WTC11 (cell line): ENCODE measurements around the gene TEKT1. TPM values are rescaled to one million over a fixed set of nuclear protein-coding genes. Genes with fewer than 3 reads are reported as not detected.
A peak's percentile ranks its signal among the peaks of the same experiment; 100 is the strongest.
"Not testable (repeated sequence)": the region's sequence is repeated elsewhere in the genome, so short reads cannot be mapped to it uniquely, and the experiment has no call there.

Experiments used
- ATAC-seq: fragments of 200-7000 bp; cut with Tn5 transposase; 2 replicates; pipeline ENCODE4 v1.10.0; 2021; ENCODE audit warnings: mild to moderate bottlenecking, moderate library complexity
- Bru-seq: library from RNA; stranded (reverse); fragments of 400-500 nt; gene quantifications from one replicate; lab custom pipeline; 2021; lab: Mats Ljungman, UMichigan
- CTCF ChIA-PET: fragments of 300-600 bp; sonication (Branson Sonifier 250); formaldehyde crosslinking; loops from one replicate; lab custom pipeline; 2021; ENCODE audit warnings: antibody characterized with exemption; lab: Charles Lee
- POLR2A ChIA-PET: fragments of 350-600 bp; sonication (Branson Sonifier 250); formaldehyde crosslinking; loops from one replicate; lab custom pipeline; 2021; ENCODE audit warnings: antibody characterized with exemption; lab: Charles Lee
- DNase-seq: peaks from one replicate; pipeline ENCODE4 v3.0.0; 2021; ENCODE audit warnings: low spot score
- H3K27ac Mint-ChIP-seq: 2 replicates; pipeline ENCODE4 v1.8.0; 2021; ENCODE audit warnings: mixed read lengths
- H3K27me3 Mint-ChIP-seq: 2 replicates; pipeline ENCODE4 v1.8.0; 2021; ENCODE audit warnings: low read depth, mild to moderate bottlenecking, moderate library complexity, mixed read lengths
- H3K36me3 Mint-ChIP-seq: 2 replicates; pipeline ENCODE4 v1.8.0; 2021; ENCODE audit warnings: mixed read lengths
- H3K4me1 Mint-ChIP-seq: 2 replicates; pipeline ENCODE4 v1.8.0; 2022; ENCODE audit warnings: mixed read lengths
- H3K4me3 Mint-ChIP-seq: 2 replicates; pipeline ENCODE4 v1.8.0; 2021; ENCODE audit warnings: mild to moderate bottlenecking, moderate library complexity, mixed read lengths
- H3K9me3 Mint-ChIP-seq: 2 replicates; pipeline ENCODE4 v1.8.0; 2021; ENCODE audit warnings: mixed read lengths
- ATF6 ChIP-seq: sonication (generic); formaldehyde crosslinking; IDR thresholded peaks from 2 replicates; pipeline ENCODE4 v1.8.1; 2023; ENCODE audit warnings: mild to moderate bottlenecking, missing genetic modification reagents
- ELF4 ChIP-seq: sonication (generic); formaldehyde crosslinking; IDR thresholded peaks from 2 replicates; pipeline ENCODE4 v1.8.1; 2022; ENCODE audit warnings: low read depth, mild to moderate bottlenecking, moderate library complexity, missing genetic modification reagents
- EMX1 ChIP-seq: fragments of 250-450 bp; sonication (Bioruptor Pico); IDR thresholded peaks from 2 replicates; pipeline ENCODE4 v1.8.0; 2021; ENCODE audit warnings: mild to moderate bottlenecking
- FOXK1 ChIP-seq: sonication (generic); formaldehyde crosslinking; IDR thresholded peaks from 2 replicates; pipeline ENCODE4 v1.8.0; 2022; ENCODE audit warnings: mild to moderate bottlenecking, moderate library complexity, missing genetic modification reagents
- GABPB1 ChIP-seq: sonication (generic); formaldehyde crosslinking; IDR thresholded peaks from 2 replicates; pipeline ENCODE4 v1.8.1; 2023; ENCODE audit warnings: mild to moderate bottlenecking, missing genetic modification reagents
- MXD4 ChIP-seq: fragments of 250-450 bp; sonication (Bioruptor Pico); IDR thresholded peaks from 2 replicates; pipeline ENCODE4 v1.8.0; 2021; ENCODE audit warnings: mild to moderate bottlenecking, moderate library complexity, borderline replicate concordance
- SMAD4 ChIP-seq: sonication (generic); formaldehyde crosslinking; IDR thresholded peaks from 2 replicates; pipeline ENCODE4 v1.8.0; 2022; ENCODE audit warnings: mild to moderate bottlenecking, missing genetic modification reagents
- TP53 ChIP-seq: sonication (generic); formaldehyde crosslinking; IDR thresholded peaks from 2 replicates; pipeline ENCODE4 v1.8.1; 2023; ENCODE audit warnings: mild to moderate bottlenecking, missing genetic modification reagents
- ZNF138 ChIP-seq: sonication (generic); formaldehyde crosslinking; conservative IDR thresholded peaks from 2 replicates; pipeline ENCODE4 v1.8.1; 2022; ENCODE audit warnings: mild to moderate bottlenecking, moderate library complexity, missing genetic modification reagents
- ZNF416 ChIP-seq: fragments of 250-450 bp; sonication (Bioruptor Pico); IDR thresholded peaks from 2 replicates; pipeline ENCODE4 v1.9.0; 2021; ENCODE audit warnings: mild to moderate bottlenecking, inconsistent platforms
- ZNF671 ChIP-seq: fragments of 250-450 bp; sonication (Bioruptor Pico); IDR thresholded peaks from 2 replicates; pipeline ENCODE4 v1.8.0; 2021; ENCODE audit warnings: mild to moderate bottlenecking
- long read RNA-seq, 3 experiments: library from RNA in 1 of 3; library from capped mRNA in 1 of 3; library from polyadenylated mRNA in 1 of 3; unstranded in 2 of 3; stranded (forward) in 1 of 3; transcript quantifications; one replicate each; pipeline ENCODE4 v2.0.0, GENCODE V29; 2021
- total RNA-seq: library from RNA; stranded (reverse); gene quantifications from 3 replicates; pipeline ENCODE4 v1.2.3, GENCODE V29; 2021
- TF ChIP-seq, protein P1 (sequence below): sonication (generic); formaldehyde crosslinking; IDR thresholded peaks from 2 replicates; pipeline ENCODE4 v1.8.0; 2022; ENCODE audit warnings: mild to moderate bottlenecking, missing genetic modification reagents
- TF ChIP-seq, protein P2 (sequence below): fragments of 250-450 bp; sonication (Bioruptor Pico); IDR thresholded peaks from 2 replicates; pipeline ENCODE4 v1.9.0; 2021; ENCODE audit warnings: mild to moderate bottlenecking, borderline replicate concordance
- TF ChIP-seq, protein P3 (sequence below): fragments of 250-450 bp; sonication (Bioruptor Pico); conservative IDR thresholded peaks from 2 replicates; pipeline ENCODE4 v1.9.0; 2021; ENCODE audit warnings: mild to moderate bottlenecking

The TEKT1 gene
- 0.37 TPM in 1 of 3 replicates, not detected in the others for total RNA-seq
- not detected for Bru-seq, nascent RNA
- long read RNA-seq, experiment 1 = 0 reads
- long read RNA-seq, experiment 2 = 0 reads
- long read RNA-seq, experiment 3 = 0 reads

DNA sequence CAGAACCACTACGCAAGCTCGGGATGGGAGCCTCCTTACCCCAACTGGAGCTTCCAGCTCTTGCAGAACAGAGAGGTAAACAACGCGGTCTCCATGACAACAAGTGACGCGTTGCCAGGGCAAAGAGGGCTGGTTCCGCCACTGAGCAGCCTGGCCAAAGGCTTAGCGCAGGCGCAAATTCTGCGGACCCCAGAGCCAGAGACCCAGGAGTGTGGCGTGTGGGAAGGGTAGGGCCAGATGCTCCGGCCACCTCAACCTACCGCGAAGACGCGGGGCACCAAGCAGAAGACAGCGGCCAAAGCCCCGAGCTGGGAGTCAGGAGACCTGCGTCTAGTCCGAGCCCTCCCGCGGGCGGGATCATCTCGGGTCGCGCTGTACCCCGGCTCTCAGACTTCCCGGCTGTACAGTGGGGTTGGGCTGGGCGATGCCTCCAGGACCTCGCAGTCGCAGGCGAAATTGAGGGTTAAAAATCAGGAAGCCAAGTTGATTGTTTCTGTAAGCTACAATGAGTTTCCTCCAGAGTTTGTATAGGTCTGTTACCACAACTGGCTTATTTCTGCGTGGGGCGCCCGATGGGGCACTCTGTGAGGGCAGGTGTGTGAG lies at the start of gene TEKT1:
TSS of gene TEKT1 (minus strand) at position 69 of the 603 bp plus-strand sequence. CDS start 1,353 bp downstream, outside the sequence.
- CTCF ChIA-PET = interaction anchor here (0.6 to 1.9 kb wide), 6 partner anchors 11 to 165 kb away, joined by 3 to 6 read pairs (median 4); partner anchors contain the start of gene SLC13A5
- peak; percentile 92 for TF ChIP-seq FOXK1 (CRISPR knock-in tag)
- TF ChIP-seq, protein P1, sequence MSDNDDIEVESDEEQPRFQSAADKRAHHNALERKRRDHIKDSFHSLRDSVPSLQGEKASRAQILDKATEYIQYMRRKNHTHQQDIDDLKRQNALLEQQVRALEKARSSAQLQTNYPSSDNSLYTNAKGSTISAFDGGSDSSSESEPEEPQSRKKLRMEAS = peak; percentile 36; the same call in 1 of the 2 replicates
- no peak for TF ChIP-seq MXD4 (CRISPR knock-in tag)
- Mint-ChIP-seq H3K4me3 (peak within 1 kb of the TSS; percentile 78), H3K9me3 (no peaks in the 10 kb centered on the region), H3K27me3 (peaks cover 55% of the 10 kb centered on the region), H3K36me3 (no peaks in the 10 kb centered on the region), H3K27ac (no peak within 1 kb of the TSS), H3K4me1 (peaks cover 4% of the 10 kb centered on the region)
- peak; percentile 98 for ATAC-seq
- DNase-seq = peak; percentile 96
- POLR2A ChIA-PET = no interaction called here

DNA sequence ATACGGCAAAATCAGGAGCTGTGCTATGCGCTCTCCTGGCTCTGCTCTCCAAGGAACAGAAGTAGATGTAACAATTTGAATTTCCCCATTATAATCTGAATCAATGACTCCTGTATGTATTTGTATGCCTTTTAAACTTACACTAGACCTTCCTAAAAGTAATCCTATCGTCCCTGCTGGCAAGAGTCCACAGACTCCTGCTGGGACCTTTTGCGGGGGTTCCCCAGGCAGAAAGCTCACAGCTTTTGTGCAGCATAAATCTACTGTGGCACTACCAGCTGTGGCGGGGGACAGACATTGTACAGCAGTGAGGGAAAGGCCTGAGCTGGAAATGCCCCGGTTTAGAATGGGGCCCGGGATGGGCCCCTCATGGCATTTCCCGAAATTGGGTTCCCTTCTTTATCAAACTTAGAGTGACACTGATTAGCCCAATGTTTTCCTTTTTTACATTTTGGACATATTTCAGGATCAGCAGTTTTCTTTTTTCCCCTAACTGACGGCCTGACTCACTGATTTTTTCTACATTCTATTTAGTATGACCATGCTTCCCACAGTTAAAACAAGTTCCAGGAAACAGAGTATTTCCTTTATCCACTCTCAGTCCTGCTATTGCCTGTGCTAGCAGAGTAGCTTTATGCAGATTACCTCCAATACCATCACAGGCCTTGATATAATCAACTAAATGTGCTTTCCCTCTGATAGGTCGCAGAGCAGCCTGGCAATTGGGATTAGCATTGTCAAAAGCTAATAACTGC lies 47.9 kb upstream of the TEKT1 start:
- POLR2A ChIA-PET, DNase-seq, H3K27me3 Mint-ChIP-seq, H3K27ac Mint-ChIP-seq, ATAC-seq, H3K4me1 Mint-ChIP-seq, H3K4me3 Mint-ChIP-seq: not testable (repeated sequence)
- Mint-ChIP-seq H3K9me3 (peaks cover 31% of the 10 kb centered on the region), H3K36me3 (peaks cover 21% of the 10 kb centered on the region)
- CTCF ChIA-PET = interaction anchor here (1.6 kb wide), 1 partner anchor 32 kb away, joined by 5 read pairs; no protein-coding TSS in a partner anchor

- H3K4me1 Mint-ChIP-seq, POLR2A ChIA-PET, H3K4me3 Mint-ChIP-seq, H3K27ac Mint-ChIP-seq, H3K27me3 Mint-ChIP-seq, ATAC-seq, H3K36me3 Mint-ChIP-seq, DNase-seq, H3K9me3 Mint-ChIP-seq: not testable (repeated sequence)
- CTCF ChIA-PET = interaction anchor here (1.2 kb wide), 1 partner anchor 32 kb away, joined by 3 read pairs; no protein-coding TSS in a partner anchor
Observed at GRCh38 chr17:6875276-6875675, 43.7 kb upstream of the TEKT1 start.

GRCh38 chr17:6872936-6873335 lies 41.4 kb upstream of the TEKT1 start:
- TF ChIP-seq ZNF138 (CRISPR knock-in tag) = no peak
- TF ChIP-seq SMAD4 (CRISPR knock-in tag) = no peak
- Mint-ChIP-seq H3K36me3 (peaks cover 8% of the 10 kb centered on the region; the same call in 1 of the 2 replicates), H3K4me1 (no peaks in the 10 kb centered on the region), H3K27ac (no peak overlapping the region), H3K9me3 (0 out of 2 replicates have a peak, but pooled peaks cover 10% of the 10 kb centered on the region), H3K27me3 (no peaks in the 10 kb centered on the region; the same call in 1 of the 2 replicates), H3K4me3 (no peak overlapping the region)
- ATAC-seq (no peak), DNase-seq (no peak)
- POLR2A ChIA-PET = no interaction called here
- CTCF ChIA-PET = interaction anchor here (1.4 kb wide), 1 partner anchor 171 kb away, joined by 4 read pairs; no protein-coding TSS in a partner anchor

GRCh38 chr17:6870841-6871240 lies 39.3 kb upstream of the TEKT1 start:
- ATAC-seq (no peak), DNase-seq (no peak)
- 0 out of 2 replicates have a peak, but pooled peaks cover 10% of the 10 kb centered on the region for H3K9me3 Mint-ChIP-seq
- POLR2A ChIA-PET = no interaction called here
- H3K27me3 Mint-ChIP-seq = no peaks in the 10 kb centered on the region; the same call in 1 of the 2 replicates
- H3K4me3 Mint-ChIP-seq = no peak overlapping the region
- peaks cover 8% of the 10 kb centered on the region; the same call in 1 of the 2 replicates for H3K36me3 Mint-ChIP-seq
- 0 out of 2 replicates have a peak overlapping the region, but pooled peaks have one; percentile 19 for H3K27ac Mint-ChIP-seq
- no peaks in the 10 kb centered on the region for H3K4me1 Mint-ChIP-seq
- CTCF ChIA-PET = interaction anchor here (1.9 to 2.0 kb wide), 2 partner anchors 17 to 23 kb away, joined by 6 to 7 read pairs; no protein-coding TSS in a partner anchor
- no peak for TF ChIP-seq TP53 (CRISPR knock-in tag)
- TF ChIP-seq EMX1 = no peak
- TF ChIP-seq ZNF671 = no peak
- TF ChIP-seq, protein P2, sequence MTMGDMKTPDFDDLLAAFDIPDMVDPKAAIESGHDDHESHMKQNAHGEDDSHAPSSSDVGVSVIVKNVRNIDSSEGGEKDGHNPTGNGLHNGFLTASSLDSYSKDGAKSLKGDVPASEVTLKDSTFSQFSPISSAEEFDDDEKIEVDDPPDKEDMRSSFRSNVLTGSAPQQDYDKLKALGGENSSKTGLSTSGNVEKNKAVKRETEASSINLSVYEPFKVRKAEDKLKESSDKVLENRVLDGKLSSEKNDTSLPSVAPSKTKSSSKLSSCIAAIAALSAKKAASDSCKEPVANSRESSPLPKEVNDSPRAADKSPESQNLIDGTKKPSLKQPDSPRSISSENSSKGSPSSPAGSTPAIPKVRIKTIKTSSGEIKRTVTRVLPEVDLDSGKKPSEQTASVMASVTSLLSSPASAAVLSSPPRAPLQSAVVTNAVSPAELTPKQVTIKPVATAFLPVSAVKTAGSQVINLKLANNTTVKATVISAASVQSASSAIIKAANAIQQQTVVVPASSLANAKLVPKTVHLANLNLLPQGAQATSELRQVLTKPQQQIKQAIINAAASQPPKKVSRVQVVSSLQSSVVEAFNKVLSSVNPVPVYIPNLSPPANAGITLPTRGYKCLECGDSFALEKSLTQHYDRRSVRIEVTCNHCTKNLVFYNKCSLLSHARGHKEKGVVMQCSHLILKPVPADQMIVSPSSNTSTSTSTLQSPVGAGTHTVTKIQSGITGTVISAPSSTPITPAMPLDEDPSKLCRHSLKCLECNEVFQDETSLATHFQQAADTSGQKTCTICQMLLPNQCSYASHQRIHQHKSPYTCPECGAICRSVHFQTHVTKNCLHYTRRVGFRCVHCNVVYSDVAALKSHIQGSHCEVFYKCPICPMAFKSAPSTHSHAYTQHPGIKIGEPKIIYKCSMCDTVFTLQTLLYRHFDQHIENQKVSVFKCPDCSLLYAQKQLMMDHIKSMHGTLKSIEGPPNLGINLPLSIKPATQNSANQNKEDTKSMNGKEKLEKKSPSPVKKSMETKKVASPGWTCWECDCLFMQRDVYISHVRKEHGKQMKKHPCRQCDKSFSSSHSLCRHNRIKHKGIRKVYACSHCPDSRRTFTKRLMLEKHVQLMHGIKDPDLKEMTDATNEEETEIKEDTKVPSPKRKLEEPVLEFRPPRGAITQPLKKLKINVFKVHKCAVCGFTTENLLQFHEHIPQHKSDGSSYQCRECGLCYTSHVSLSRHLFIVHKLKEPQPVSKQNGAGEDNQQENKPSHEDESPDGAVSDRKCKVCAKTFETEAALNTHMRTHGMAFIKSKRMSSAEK (CRISPR knock-in tag) = no peak
- TF ChIP-seq ELF4 = no peak
- no peak for TF ChIP-seq ZNF416 (CRISPR knock-in tag)
- no peak for TF ChIP-seq GABPB1 (CRISPR knock-in tag)
- TF ChIP-seq, protein P3, sequence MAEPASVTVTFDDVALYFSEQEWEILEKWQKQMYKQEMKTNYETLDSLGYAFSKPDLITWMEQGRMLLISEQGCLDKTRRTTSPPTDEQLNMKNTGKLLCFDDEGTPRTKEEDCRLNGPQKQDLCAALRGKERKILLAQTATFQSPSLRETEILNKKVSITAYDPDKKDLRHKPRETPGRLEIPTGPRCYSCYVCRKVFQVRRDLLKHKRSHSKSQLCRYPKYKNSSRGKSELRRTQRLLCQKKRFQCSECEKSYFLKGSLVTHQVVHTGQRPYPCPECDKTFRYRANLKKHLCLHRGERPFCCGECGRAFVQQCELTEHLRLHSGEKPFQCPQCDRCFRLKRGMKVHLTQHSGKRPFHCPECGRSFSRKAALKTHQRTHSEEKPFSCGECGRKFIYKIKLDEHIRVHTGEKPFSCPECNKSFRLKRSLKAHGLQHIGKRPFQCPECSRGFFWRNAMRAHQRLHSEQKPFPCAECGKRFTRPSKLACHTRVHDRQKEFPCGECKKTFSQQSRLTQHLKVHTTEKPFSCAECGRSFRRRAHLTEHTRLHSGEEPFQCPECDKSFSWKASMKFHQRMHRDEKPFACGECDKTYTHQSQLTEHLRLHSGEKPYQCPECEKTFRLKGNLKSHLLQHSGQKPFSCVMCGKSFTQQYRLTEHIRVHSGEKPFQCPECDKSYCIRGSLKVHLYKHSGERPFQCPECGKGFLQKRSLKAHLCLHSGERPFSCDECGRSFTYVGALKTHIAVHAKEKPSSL (CRISPR knock-in tag) = no peak
- TF ChIP-seq SMAD4 (CRISPR knock-in tag) = no peak
- TF ChIP-seq ATF6 (CRISPR knock-in tag) = no peak
